Heart left ventricle (tissue), 13 donors: ENCODE data around the gene DMD.

ENCODE experiments used
- POLR2A ChIP-seq, 2 donors: fragments of 450-650 bp; IDR thresholded peaks; one replicate each; pipeline ENCODE4 v1.6.1; 2017; ENCODE audit warnings: antibody characterized with exemption in 2 of 2, mild to moderate bottlenecking in 2 of 2, moderate library complexity in 2 of 2
- TF ChIP-seq, protein P1 (sequence below), 12 donors: fragments of 200-600 bp; sonication (generic) in 4 of 12; IDR thresholded peaks; one replicate each; pipeline versions ENCODE4 v1.5.0 to v1.8.0; 2018 to 2022; ENCODE audit warnings: antibody characterized with exemption in 12 of 12, mild to moderate bottlenecking in 5 of 12
- donor health status: ischemic (EF 13 %, LVEDD 7.1; RV severe dilation, severe dysfunction).
- donor health status: DM: no; HTN: yes; CAD: no.
- donor health status: DM: no; HTN: no; CAD: no.
- donor health status: ischemic (EF 25% LVEDD 6.9; RV normal size, moderate dysfunction).
- donor health status: ischemic (EF 25% LVEDD 5.7; RV mildly dilated, moderate dysfunction).
- donor health status: ischemic (EF 35%, LVEDD 5.7; RV mildly dilated, moderate dysfunction).
- donor health status: nonischemic (EF 11% LVEDD 7.7; RV severe dilation, severe dysfunction).
- donor health status: DM: yes; HTN: yes; CAD: no.
- donor health status: PGD.
- donor health status: ischemic (EF 29% LVEDD 5.4; RV normal size, mild dysfunction).
- donor health status: nonischemic (EF 23%, LVEDD 6.1; RV moderate dilation, normal function).

- TF ChIP-seq, protein P1, sequence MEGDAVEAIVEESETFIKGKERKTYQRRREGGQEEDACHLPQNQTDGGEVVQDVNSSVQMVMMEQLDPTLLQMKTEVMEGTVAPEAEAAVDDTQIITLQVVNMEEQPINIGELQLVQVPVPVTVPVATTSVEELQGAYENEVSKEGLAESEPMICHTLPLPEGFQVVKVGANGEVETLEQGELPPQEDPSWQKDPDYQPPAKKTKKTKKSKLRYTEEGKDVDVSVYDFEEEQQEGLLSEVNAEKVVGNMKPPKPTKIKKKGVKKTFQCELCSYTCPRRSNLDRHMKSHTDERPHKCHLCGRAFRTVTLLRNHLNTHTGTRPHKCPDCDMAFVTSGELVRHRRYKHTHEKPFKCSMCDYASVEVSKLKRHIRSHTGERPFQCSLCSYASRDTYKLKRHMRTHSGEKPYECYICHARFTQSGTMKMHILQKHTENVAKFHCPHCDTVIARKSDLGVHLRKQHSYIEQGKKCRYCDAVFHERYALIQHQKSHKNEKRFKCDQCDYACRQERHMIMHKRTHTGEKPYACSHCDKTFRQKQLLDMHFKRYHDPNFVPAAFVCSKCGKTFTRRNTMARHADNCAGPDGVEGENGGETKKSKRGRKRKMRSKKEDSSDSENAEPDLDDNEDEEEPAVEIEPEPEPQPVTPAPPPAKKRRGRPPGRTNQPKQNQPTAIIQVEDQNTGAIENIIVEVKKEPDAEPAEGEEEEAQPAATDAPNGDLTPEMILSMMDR (IDR thresholded peaks at IDR 0.05) = no peak
- no peak for TF ChIP-seq POLR2A (IDR thresholded peaks at IDR 0.05)
Measured at GRCh38 chrX:31711166-31711565, 1500.2 kb downstream of the DMD start.
